Measurements from ENCODE around the gene UNC5CL.

- TF ChIP-seq CTCF (conservative IDR thresholded peaks at IDR 0.05; ENCODE audit: low read depth in 2 of 2): no peak
- no peak for TF ChIP-seq EZH2 (IDR thresholded peaks at IDR 0.05; ENCODE audit: low read depth, unreplicated experiment)
Measured at GRCh38 chr6:41000248-41000647, 38.8 kb downstream of the UNC5CL start.

Measured in GM23338 (cell line).